Hematopoietic multipotent progenitor cell (in vitro differentiated cells): Measurements from ENCODE around the gene VAPA. TPM values are rescaled to one million over a fixed set of nuclear protein-coding genes. Genes with fewer than 3 reads are reported as not detected.
A peak's percentile ranks its signal among the peaks of the same experiment; 100 is the strongest.

Experiments used
- DNase-seq, 3 donors: peaks; one replicate each; pipeline ENCODE4 v3.0.0-alpha.2; 2011 to 2015; ENCODE audit warnings: low read depth in 2 of 3, low spot score in 2 of 3
- total RNA-seq: library from RNA; depleted of rRNA; stranded (reverse); fragments of >200 nt; gene quantifications from one replicate; pipeline ENCODE4 v1.2.3, GENCODE V29; 2012

The VAPA gene
- total RNA-seq, 1 donor: 68.1 TPM

DNA sequence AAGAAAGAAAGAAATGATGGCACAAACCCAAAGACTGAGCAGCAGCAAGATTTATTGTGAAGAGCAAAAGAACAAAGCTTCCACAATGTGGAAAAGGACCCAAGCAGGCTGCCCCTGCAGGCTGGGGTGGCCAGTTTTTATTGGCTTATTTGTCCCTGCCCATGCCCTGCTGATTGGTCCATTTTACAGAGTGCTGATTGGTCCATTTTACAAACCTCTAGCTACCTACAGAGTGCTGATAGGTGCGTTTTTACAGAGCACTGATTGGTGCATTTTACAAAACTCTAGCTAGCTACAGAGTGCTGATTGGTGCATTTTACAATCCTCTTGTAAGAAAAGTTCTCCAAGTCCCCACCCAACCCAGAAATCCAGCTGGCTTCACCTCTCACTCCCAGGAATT lies 1.5 kb upstream of the VAPA start:
- peak in 1 of 3 donors; percentile 11 for DNase-seq

DNA sequence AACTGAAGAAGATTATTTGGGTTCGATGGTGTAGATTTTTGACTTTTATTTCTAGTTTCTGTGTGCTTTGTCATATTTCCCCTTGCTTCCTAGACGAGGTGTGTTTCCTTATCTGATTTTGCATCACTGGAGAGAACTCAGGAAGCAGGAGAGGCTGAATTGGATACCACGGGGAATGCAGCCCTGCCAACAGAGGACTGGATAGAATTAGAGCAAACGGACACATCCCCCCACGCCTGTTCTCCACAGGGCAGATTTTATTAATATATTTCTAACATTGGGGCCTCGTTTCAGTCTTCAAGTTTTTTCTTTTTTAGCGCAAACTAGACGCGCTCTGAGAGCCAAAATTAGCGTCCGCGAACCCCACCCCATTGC lies 678 bp upstream of the VAPA start:
- DNase-seq: no peak

DNA sequence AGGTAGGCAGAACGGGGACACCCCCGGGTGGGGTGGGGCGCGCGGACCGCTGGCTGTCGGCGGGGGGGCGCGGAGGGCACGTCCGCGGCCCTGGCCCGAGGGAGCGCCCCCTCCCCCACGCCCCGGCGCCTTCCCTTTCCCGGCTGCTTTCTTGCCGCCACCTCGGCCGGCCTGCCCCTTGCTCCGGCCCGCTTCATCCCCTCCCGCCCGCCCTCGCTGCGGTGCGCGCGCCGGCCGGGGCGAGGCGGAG lies 443 bp downstream of the VAPA start:
- no peak for DNase-seq

DNA sequence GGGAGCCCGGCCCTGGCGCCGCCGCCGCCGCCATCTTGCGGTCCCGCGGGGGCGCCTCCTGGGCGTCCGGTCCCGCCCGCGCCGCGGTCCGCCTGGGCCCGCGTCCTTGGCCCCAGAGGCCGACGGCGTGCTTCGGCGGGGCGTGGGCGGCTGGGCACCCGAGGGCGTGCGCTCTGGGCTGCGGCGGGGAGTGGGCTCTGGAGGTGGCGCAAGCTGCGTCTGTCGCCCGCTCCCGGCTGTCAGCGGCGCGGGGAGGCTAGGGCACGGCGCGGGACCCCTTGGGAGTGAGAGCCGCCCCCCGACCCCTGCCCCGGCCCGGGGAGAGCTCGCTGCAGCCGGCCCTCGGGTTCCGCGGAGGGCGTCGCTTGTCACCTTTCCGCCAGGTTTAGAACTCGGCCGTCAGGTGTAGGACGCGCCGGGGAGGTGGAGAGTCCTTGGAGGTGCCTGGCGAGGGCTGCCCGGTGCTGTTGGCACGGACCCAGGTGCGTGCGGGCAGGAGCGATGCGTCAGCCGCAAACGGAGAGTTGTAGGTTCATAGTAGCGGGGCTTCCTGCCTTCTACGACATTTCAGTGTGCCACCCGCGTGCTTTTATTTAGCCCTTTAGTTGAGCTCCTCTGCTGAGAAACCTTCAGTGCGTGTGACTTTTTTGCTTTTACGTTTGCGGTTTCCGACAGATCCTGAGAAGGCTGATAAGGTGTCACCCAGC lies 921 bp downstream of the VAPA start:
- DNase-seq: peak; percentile 68 to 84 (median 76)

DNA sequence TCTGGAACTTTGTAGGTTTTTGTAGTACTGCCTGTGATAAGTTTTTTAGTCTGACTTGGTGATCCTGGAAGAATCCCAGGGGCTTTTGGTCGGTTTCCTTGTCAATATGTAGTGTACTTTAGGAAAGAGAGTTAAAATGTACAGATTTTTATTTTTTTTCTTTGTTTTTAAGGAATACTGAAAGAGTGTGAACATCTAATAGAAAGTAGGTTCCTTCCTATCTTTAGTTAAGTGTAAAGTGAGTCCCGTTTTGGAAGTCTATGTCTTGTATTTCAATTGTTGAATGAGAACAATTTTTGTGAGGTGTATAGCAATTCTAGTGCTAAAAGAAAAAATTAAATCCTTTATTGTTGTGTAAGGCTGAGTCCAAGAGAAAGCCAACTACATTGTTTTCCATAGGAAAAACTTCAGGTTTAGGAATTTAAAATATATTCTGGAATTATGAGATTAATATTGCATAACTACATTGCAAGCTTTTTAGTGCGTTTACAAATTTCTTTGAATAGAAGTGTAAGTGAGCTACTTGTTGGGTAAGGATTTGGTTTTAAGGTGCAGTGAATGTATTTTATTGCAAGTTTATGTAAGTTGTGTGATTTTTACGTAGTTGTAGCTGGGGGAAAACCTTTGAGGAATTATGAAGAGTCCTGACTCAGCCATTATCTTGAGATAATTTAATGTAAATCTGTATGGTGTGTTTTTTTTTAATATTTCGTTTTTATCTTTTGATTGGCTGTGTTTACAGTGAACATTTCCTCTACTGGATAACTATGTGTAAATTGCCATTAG lies 1.7 kb downstream of the VAPA start:
- no peak for DNase-seq

DNA sequence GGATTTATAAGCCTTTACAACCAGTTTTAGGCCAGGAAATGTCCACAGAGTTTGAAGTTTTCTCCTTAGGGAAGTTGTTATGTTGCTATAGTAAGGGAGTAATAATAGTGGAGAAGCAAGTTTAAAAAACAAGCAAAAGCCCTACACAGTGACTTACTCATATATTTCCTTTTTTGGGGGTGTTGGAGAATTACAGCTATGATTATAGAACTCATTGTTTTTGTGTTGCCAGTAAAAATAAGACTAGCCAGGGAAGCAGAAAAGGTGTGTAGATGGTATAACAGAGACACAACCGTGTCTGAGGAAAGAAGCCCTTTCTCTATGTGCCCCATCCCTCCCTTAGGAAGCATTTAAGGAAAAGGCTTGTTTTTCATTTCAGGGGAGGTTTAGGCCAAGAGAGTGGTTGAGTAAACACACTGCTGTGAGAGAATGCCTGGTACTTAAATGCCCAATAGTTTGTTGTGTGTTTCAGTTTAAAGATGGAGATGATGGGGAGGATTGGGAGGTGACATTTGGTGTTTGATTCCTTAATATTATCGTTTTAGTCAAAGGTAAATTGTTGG lies 2.3 kb downstream of the VAPA start:
- no peak for DNase-seq

DNA sequence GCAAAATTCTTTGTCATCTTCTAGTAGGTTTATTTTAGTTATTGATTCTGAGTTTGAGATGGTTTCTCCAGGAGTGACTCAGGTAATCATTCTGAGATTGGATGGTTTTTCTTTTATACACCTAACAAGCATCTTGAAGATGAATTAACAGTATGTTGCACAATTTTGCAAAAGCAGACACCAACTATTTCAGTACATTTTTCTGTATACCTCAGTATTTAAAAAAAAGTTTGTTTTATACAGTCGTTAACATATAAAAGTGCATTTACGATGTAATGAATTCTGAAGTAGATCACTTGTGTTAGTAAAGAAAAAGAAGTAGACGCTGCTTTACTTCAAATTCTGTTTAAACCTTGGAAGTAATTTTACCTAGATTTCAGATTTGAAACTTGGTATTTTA lies 3.0 kb downstream of the VAPA start:
- DNase-seq: no peak

DNA sequence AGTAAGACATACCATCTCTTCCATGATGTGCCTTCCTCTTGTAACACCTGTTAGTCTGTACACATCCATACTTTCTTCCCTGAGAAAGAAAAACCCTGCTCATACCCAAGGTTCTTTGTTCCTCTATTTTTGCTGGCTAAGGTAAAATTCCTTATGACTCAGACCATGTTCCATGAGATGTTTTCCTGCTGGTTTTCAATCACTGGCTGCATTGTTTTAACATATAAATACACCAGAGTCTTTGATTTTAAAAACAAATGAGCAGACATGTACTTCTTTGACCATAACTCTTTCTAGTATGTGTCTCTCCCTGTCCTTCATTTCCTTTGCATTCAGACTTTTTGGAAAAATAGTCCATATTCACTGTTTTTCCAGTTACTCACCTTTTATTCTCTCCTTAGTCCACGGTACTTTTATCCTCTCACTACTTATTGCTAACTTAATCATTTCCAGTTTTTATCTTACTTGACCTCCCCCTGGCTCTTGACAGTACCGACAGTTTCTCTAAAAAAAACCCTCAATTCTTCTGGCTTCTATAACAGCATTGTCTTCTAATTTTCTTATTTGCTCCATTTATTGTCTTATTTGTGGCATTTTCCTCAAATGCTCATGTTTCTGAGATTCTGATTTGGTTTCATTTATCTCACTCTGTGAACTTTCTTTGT lies 4.3 kb downstream of the VAPA start:
- DNase-seq: no peak

DNA sequence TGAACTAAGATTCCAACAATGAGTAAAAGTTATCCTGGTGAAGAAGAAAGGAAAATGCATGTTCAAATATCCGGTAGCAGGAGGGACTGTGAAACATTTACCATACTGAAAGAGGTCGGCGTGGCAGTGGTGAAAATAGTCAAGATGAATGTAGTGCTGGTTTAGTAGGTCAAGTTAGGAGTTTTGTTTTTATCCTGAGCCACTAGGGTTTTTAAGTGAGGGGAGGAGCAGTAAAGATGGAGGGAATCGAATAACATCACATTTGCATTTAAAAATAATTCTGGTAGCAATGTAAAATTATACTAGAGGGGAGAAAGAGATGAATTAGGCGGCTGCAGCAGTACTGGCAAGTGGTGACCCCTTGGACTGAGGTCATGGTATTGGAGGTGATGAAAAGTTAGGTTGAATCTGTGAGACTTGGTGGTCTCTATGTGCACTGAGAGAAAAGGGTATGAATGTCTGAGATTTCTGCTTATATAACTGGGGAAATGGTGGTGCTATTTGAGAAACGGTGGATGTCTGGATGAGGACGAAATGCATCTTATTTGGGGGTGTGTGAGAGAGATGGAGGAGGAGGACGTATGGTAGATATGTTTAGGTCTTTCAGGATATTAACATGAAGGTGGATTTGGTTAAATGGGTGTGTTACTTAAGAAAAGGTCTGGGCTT lies 5.9 kb downstream of the VAPA start:
- DNase-seq: no peak

DNA sequence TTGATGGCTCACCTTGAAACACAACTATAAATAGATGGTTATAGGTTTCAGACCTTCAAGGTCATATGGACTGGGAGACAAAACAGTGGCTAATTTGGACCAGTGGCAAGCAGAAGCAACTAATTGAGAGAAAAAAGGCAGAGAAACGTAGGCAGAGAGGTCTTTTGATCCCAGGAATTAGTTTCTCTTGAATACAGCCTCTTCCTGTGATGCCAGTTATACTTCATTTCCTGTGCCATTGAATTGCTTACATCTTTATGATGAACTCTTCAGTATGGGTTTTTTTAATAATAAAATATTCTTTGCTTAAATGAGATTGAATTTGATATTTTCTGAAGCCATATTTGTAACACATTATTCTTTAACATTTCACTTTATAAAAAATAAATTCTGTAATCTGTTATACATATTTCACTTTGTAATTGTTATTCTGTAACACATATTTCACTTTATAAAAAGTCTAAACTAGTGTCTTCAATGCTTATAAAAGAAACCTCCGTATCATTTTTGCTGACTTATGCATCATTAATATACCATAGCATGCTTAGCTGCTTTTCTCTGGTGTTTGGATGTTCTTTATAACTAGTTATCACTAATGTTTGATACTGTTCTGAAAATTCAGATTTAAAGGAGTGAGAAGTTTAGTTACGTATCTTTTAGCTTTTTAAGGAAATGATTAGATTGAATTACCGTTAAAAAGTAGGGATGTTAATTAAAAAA lies 8.9 kb downstream of the VAPA start:
- DNase-seq: no peak

DNA sequence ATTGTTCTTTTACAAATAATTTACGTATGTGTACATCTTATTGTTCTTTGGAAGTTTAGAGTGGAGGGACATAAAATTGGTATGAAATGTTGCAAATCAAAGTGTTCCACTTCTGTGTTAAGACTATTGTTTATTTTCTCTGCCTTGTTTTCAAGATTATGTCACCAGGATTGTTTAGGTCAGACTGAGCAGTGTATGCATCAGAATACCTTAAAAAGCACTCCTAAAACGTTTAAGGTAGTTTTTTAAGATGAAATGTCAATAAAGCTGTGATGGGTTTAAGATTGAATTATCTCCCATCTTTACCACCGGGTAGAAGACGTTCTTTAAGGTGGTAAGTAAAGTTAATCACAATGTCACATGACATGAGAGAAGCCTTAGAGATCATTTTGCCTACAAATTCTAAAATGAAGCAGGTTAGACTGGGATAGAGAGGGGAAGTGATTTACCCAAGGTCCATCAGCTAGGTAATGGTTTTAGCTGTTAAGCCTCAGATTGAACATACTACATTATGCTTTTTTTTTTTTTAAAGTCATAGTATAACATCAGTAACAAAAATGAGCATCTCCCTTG lies 10.6 kb downstream of the VAPA start:
- no peak for DNase-seq

DNA sequence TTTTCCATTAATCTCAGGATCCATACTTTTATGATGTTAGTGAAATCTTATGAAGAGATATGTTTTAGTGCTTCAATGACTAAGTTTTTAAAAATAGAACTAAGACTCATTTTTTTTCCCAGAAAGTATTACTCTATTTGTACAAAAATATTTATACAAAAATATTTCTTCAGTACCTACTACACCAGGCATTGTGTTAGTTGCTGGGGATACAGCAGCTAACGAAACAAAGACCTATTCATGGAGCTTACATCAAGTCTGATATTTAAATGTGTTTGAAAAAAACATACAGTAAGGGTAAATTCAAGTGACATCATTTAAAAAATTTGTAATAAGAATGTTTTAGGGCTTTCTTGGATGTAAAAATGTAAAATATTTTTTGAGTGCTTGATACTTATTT lies 11.6 kb downstream of the VAPA start:
- DNase-seq: no peak

DNA sequence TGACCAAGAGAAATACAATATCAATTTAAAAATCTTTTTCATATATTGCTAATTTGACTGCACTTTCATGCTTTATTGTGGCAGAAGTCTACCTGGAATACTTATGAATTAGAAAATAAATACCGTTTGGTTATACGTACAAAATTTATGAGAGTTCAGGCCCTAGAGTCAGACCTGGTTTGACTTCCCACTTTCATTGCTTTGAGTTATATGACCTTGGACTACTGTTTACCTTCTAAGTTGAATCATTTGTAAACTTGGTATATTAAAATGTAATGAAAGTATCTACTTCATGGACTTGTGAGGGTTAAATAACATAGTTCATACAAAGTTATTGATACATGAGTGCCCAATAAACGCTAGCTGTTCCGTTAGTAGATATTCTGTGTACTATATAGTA lies 12.0 kb downstream of the VAPA start:
- no peak for DNase-seq

DNA sequence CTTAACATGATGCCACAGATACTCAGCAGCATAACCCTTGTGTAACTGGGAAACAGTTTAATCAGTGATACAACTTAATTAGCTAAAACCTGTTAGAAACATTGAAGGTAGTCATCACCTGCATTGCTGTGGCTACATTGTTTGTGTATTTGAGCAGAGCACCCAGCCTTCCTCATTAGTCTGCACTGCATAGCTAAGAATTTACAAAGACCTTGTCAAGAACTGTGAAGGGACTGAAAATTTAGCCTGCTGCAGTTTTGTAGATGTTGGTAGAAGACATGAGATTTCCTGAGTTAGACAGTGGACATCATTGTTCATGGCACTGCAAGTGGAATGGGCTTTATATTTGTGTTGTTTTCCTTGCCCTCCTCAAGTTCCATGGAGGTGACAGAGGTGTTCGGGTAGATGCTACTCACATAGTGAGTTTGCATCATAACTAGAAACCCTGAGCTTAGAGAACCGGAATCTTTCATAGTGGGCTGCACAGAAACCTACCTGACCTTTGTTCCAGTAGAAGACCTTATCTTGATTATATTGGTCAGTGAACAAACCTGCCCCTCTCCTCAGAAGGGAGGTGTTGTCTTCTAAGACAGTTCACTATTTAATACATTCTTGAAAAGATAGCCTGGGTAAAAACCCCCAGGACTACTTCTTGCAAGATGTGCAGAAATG lies 12.5 kb downstream of the VAPA start:
- no peak for DNase-seq

DNA sequence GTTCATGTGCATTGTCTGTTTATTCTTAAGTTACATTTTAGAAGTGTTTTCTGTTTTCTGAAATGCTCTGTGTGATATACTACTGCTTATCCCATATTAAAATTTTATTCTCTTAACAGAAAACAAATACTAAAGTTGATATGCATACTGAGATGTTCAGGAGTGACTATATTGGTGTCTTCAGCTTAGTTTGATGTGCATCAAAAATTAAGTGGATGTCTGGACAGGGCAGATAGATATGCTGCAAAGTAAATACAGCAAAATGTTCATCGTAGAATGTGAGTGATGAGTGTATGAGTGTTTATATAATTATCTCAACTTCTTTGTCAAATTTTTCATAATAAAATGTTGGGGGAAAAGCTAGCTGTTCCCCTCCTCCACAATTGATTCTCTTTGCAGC lies 13.2 kb downstream of the VAPA start:
- no peak for DNase-seq

DNA sequence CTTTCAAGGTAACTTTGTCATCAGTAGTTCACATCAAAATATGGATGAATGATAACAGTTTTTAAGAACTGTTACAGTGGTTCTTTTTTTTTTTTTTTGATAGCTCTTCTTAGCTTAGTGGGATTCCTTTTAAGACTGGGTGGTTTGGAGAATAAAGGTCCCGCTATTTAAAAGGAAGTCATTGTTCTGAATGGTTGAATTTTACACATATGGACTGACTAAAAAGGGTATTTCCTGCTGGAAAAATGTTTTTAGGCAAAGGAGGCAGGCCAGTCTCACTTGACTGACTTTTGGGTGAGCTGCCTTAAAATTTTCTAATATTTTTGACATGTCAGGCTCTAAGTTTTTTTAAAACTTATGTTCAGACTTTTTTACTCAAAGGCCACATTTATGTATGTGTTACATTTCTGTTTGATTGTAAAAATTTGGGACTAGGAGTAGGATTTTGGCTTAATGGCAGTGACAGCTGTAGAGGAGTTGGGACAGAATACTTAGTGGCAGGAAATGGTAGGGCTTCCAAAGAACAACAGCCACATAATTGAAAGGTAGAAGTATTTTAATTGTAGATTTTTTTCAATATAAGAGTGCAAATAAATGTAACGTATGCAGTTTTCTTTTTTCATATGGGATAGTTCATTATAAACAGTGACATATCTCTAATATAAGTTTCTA lies 13.7 kb downstream of the VAPA start:
- no peak for DNase-seq

DNA sequence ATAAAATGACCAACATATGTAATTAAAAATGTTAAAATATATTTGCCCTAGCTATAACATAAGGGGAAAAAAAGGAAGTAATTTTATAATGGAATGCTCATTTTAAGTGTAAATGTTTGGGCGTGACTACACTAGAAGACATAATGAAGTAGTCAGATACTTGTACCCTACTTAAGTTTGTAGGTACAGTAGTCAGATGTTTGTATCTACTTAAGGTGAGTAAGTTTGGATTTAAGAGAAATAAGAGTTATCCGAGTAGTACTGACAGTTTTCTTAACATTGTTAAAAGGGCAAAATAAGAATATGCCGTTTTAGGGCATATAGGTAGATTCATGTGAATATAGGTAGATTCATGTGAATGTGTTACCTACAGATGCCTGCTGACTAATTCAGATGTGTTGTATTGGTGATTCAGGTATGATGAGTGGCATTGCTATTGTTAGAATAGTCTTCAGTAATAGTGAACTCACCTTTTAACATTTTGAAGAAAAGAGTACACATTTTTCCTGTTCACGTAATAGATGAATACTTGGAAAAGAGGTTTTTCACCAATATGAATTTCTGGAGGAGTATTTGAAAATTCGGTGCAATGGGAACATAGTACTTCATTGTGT lies 14.9 kb downstream of the VAPA start:
- no peak for DNase-seq

DNA sequence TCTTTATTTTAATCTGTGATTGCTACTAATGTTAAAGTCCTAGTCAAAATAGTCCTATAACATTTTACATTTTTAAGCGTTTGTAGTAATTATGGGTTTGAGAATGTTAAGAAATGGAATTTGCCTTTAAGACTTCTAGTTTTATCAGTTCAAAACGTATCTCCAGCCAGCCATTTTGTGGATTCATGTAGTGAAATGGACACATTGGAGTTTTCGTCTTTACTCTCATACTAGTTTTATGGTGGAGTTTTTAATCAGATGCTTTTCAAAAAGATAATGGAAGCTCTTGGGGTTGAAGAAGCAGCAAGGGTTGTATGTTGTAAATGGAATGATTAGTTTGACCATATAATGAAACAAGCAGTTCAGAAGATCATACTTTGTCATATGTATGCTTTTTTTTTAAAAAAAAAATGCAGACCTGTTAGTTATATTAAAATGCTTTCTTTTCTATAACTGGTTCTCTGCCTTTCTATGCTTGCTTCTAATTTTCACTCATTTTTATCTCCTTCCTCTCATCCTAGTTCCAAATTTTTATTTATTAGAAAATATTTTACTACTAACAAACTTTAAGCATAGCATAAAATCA lies 16.6 kb downstream of the VAPA start:
- no peak for DNase-seq
